Measurements from ENCODE around the gene PSMA5.

PSMA5 gene

DNA sequence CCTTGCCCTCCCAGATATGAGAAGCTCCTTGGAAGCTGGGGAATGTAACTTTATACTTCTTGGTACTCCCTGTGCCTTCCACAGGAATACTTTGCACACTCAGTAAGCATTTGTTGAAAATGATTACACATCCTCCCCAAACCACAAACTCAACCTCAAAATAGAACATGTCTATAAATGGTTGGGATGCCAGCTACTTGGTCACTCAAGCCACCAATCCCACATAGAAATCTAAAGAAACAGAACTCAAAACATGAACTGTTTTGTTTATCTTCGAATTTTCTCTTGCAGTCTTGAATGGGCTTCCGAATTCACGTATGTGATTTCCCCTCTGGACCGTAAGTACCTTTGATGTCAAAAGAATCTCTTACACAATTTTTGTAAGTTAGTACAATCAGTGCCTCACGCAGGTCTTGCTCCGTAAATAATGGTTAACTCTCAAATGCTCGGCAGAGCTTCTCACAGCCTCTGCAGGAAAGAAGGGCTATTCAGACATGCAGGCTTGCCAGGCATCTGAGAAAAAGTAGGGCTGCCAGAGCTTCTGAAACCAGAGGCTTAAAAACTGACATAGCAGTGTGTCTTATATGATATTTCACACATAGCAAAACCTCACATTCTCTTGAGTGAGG lies 55.4 kb downstream of the PSMA5 start:
- no peak for DNase-seq (ENCODE audit: low read depth in 2 of 3, low spot score in 1 of 3)

- no peak for DNase-seq (ENCODE audit: low read depth in 2 of 3, low spot score in 1 of 3)
Measured at GRCh38 chr1:109369167-109369746, 57.0 kb downstream of the PSMA5 start.

GRCh38 chr1:109368464-109368863 lies 57.8 kb downstream of the PSMA5 start:
- no peak for DNase-seq (ENCODE audit: low read depth in 2 of 3, low spot score in 1 of 3)

DNA sequence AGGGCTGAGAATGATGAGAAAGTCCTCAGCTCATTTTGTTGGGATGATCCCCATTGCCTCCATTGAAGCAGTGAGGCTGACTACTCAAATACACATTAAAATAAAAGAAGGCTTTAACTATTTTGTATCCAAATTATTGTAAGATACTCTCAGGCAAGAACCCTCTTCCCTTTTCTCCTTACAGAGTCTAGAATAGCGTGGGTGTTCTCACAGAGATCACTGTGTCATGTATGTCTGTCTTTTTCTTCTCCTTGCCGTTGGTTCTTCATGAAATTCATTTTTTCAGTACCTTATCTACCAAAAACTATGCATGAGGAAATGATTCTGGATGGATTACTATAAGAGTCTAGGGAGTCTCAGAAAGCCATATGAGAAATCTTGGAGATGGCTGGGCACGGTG lies 58.6 kb downstream of the PSMA5 start:
- DNase-seq (ENCODE audit: low read depth in 2 of 3, low spot score in 1 of 3), result no peak

DNA sequence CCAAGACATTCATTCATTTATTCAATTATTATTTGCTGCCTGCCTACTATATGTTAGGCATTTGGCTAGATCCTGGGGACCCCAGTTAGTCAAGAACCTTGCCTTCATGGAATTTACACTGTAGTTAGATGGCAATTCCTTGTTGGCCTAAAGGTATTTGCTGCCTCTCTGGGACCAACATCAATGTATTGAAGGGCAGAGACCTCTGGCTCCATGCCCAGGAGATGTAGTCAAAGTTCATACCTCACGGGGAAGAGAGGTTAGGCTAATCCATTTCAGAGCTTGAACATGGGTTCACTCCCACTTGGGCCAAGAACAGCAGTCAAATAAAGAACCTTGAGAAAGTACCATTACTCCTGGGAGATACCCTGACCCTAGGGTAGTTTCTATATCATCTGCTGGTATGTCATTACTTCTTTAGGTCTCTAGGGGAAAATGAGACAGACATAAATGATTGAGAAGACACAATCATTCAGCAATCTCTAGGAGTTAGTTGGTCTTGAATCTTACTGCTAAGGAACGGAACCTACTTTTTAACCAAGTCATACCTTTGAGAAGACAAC lies 60.5 kb downstream of the PSMA5 start:
- DNase-seq (ENCODE audit: low read depth in 2 of 3, low spot score in 1 of 3), result no peak

DNA sequence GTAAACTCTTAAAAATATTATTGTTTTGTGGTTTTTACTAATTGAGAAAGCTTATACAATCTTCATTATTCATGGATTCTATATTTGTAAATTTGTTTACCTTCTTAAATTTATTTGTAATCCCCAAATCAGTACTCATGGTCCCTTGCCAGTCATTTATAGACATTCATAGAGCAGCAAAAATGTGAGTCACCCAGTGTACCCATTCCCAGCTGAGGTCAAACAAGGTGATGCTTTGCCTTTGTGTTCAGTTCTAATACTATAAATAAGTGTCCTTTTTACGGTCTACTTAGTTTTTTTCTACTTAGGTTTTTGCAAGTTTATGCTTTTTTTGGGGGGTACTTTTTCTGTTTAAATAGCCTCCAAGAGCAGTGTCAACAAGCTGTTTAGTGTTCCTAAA lies 64.6 kb downstream of the PSMA5 start:
- DNase-seq (ENCODE audit: low read depth in 2 of 3, low spot score in 1 of 3), result no peak

DNA sequence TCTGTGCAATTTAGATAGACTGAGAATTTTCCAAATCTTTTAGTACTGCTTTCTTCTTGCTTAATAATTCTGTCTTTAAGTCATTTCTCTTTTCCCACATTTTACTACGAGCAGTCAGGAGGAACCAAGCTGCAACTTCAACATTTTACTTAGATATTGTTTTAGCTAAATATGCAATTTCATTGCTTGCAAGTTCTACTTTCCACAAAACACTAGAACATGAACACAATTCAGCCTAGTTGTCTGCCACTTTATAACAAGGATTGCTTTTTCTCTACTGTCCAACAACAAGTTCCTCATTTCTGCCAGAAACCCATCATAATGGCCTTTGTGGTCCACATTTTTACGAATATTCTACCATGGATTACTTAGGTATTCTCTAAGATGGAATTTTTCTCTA lies 65.2 kb downstream of the PSMA5 start:
- no peak for DNase-seq (ENCODE audit: low read depth in 2 of 3, low spot score in 1 of 3)

GRCh38 chr1:109357616-109358015 lies 68.6 kb downstream of the PSMA5 start:
- no peak for DNase-seq (ENCODE audit: low read depth in 2 of 3, low spot score in 1 of 3)

- no peak for DNase-seq (ENCODE audit: low read depth in 2 of 3, low spot score in 1 of 3)
Measured at GRCh38 chr1:109356915-109357314, 69.3 kb downstream of the PSMA5 start.

- no peak for DNase-seq (ENCODE audit: low read depth in 2 of 3, low spot score in 1 of 3)
Measured at GRCh38 chr1:109356505-109356904, 69.7 kb downstream of the PSMA5 start.

DNA sequence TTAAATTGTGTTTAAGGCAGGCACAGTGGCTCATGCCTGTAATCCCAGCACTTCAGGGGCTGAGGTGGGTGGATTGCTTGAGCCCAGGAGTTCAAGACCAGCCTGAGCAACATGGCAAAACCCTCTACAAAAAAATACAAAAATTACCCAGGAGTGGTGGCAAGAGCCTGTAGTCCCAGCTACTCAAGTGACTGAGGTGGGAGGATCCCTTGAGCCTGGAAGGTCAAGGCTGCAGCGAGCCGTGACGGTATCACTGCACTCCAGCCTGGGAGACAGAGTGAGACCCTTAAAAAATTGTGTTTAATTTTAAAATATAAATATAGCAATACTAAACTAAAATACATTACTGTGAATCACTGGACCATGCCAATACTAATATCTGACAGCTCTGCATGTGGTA lies 71.3 kb downstream of the PSMA5 start:
- no peak for DNase-seq (ENCODE audit: low read depth in 2 of 3, low spot score in 1 of 3)

- no peak for DNase-seq (ENCODE audit: low read depth in 2 of 3, low spot score in 1 of 3)
Measured at GRCh38 chr1:109351457-109351856, 74.8 kb downstream of the PSMA5 start.

DNA sequence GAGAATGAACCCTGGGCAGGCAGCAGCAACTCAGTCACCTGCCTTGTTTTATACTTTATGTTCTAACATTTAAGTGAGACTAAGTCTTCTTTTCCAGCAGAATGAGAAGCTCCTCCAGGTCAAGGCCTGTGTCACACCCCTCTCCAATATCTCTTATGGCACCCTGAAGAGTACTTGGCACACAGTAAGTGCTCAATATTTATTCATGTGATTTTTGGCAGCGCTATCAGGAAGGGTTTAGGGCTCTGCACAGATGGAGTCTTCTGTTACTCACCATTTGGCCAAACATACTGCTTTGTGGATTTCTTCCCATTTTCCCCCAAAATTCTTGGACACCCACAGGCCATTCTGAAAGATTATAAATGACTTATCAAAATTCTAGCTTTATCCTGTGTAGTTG lies 75.6 kb downstream of the PSMA5 start:
- no peak for DNase-seq (ENCODE audit: low read depth in 2 of 3, low spot score in 1 of 3)

GRCh38 chr1:109350182-109350581 lies 76.1 kb downstream of the PSMA5 start:
- DNase-seq (ENCODE audit: low read depth in 2 of 3, low spot score in 1 of 3), result no peak
